ENCODE measurements around the gene TTC32.

TTC32 gene

GRCh38 chr2:19854596-19855541 is 46.9 kb downstream of the TTC32 start:
- Mint-ChIP-seq H3K27me3 (ENCODE audit: low read depth, poor library complexity) (peaks cover 13% of the 10 kb centered on the region), H3K4me3 (no peak overlapping the region), H3K9me3 (no peaks in the 10 kb centered on the region), H3K27ac (no peak overlapping the region), H3K36me3 (ENCODE audit: low read depth) (no peaks in the 10 kb centered on the region), H3K4me1 (peaks cover 27% of the 10 kb centered on the region)
- no peak for TF ChIP-seq CTCF (IDR thresholded peaks at IDR 0.05)
- no peak for DNase-seq

GRCh38 chr2:19851116-19851695 is 50.6 kb downstream of the TTC32 start:
- Mint-ChIP-seq H3K27me3 (ENCODE audit: low read depth, poor library complexity) (peaks cover 9% of the 10 kb centered on the region), H3K27ac (no peak overlapping the region), H3K36me3 (ENCODE audit: low read depth) (no peaks in the 10 kb centered on the region), H3K4me1 (peaks cover 2% of the 10 kb centered on the region), H3K9me3 (no peaks in the 10 kb centered on the region), H3K4me3 (no peak overlapping the region)
- DNase-seq = no peak
- TF ChIP-seq CTCF (IDR thresholded peaks at IDR 0.05) = no peak

- no peaks in the 10 kb centered on the region for H3K36me3 Mint-ChIP-seq (ENCODE audit: low read depth)
- no peaks in the 10 kb centered on the region for H3K9me3 Mint-ChIP-seq
- H3K27ac Mint-ChIP-seq = no peak overlapping the region
- H3K4me3 Mint-ChIP-seq = no peak overlapping the region
- H3K4me1 Mint-ChIP-seq = no peaks in the 10 kb centered on the region
- no peak for DNase-seq
- H3K27me3 Mint-ChIP-seq (ENCODE audit: low read depth, poor library complexity) = peaks cover 16% of the 10 kb centered on the region
- TF ChIP-seq CTCF (IDR thresholded peaks at IDR 0.05) = no peak
These were observed 51.4 kb downstream of the TTC32 start for GRCh38 chr2:19850056-19851050.

GRCh38 chr2:19848952-19849351 is 52.8 kb downstream of the TTC32 start:
- no peaks in the 10 kb centered on the region for H3K4me1 Mint-ChIP-seq
- no peak for TF ChIP-seq CTCF (IDR thresholded peaks at IDR 0.05)
- DNase-seq = no peak
- no peaks in the 10 kb centered on the region for H3K9me3 Mint-ChIP-seq
- H3K27ac Mint-ChIP-seq = no peak overlapping the region
- no peaks in the 10 kb centered on the region for H3K36me3 Mint-ChIP-seq (ENCODE audit: low read depth)
- H3K27me3 Mint-ChIP-seq (ENCODE audit: low read depth, poor library complexity) = peaks cover 25% of the 10 kb centered on the region
- H3K4me3 Mint-ChIP-seq = no peak overlapping the region

- no peak for DNase-seq
- H3K27me3 Mint-ChIP-seq (ENCODE audit: low read depth, poor library complexity) = peaks cover 25% of the 10 kb centered on the region
- no peak for TF ChIP-seq CTCF (IDR thresholded peaks at IDR 0.05)
- H3K36me3 Mint-ChIP-seq (ENCODE audit: low read depth) = no peaks in the 10 kb centered on the region
- H3K4me1 Mint-ChIP-seq = no peaks in the 10 kb centered on the region
- H3K27ac Mint-ChIP-seq = no peak overlapping the region
- H3K9me3 Mint-ChIP-seq = no peaks in the 10 kb centered on the region
- no peak overlapping the region for H3K4me3 Mint-ChIP-seq
These were observed 53.6 kb downstream of the TTC32 start for GRCh38 chr2:19848029-19848750.
